Ammon's horn (tissue), 1 donor: ENCODE data around the gene EDRF1.
"Not testable (repeated sequence)": the region's sequence is repeated elsewhere in the genome, so short reads cannot be mapped to it uniquely, and the experiment has no call there.

Experiments used
- DNase-seq: peaks from one replicate; pipeline ENCODE4 v3.0.0-alpha.2; 2016; ENCODE audit warnings: low spot score

EDRF1 gene, protein sequence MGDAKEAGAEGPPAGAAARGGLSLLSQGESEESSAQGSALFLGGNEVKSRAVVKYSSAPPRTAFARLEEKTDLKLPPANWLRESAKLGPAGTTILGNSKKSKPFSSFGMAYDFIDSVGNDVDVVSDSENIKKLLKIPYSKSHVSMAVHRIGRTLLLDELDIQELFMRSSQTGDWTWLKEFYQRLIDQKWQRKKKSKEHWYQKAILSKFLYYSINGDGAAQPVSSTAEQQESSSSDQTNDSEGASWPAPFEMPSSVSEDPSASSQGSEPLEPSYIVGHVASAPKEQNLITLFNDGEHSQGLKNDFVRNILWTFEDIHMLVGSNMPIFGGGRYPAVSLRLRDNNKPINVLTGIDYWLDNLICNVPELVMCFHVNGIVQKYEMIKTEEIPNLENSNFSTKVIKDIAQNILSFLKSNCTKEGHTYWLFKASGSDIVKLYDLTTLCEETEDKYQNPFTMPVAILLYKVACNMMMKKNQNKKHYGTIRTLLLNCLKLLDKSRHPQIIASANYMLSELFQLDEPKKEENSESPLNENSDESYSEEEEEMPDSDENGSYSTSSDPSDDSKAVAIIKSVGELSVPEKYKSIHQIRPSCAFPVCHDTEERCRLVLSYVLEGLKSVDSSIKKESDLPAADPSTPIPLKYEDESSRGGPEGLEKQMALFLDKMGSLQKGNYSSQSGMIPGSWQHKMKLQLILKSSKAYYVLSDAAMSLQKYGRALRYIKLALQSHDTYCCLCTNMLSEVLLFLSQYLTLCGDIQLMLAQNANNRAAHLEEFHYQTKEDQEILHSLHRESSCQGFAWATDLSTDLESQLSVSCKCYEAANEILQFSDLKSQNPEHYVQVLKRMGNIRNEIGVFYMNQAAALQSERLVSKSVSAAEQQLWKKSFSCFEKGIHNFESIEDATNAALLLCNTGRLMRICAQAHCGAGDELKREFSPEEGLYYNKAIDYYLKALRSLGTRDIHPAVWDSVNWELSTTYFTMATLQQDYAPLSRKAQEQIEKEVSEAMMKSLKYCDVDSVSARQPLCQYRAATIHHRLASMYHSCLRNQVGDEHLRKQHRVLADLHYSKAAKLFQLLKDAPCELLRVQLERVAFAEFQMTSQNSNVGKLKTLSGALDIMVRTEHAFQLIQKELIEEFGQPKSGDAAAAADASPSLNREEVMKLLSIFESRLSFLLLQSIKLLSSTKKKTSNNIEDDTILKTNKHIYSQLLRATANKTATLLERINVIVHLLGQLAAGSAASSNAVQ

DNA sequence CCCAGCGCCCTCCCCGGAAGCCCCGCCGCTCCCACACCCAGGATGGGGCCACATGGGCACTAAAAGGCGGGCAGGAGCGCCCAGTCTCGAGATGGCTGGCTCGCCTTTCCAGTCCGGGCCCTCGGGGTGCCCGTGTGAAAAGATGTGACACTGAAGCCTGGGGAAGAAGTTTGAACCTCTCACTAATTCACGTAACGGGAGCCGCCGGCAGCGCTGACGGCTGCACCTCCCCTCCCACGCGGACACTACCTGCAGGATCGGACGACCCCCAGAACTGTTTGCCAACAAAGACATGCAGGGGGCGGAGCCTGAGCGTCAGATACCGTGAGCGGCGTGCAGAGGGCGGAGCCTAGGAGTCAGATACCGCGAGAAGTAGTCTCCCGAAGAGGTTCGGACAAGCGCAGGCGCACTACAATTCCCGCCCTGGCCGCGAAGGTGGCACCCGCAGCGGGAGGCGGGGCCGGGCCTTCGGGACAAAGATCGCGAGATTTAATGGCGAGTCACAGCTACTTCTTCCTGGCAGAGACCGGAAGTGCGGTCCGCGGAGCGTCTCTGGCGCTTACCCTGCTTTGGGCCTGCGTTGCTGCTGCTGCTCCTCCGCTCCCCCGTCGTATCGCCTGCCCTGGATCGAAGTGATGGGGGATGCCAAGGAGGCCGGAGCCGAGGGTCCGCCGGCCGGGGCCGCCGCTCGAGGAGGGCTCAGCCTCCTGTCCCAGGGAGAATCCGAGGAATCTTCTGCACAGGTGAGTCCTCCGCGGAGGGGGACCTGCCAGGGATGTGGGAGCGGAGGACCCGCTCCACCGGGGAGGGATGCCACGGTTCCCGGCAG is at the start of gene EDRF1:
EDRF1 (plus strand) TSS at position 537 of the 829 bp plus-strand sequence; CDS start at position 636, 99 bp downstream.
- DNase-seq = peak; percentile 99

DNA sequence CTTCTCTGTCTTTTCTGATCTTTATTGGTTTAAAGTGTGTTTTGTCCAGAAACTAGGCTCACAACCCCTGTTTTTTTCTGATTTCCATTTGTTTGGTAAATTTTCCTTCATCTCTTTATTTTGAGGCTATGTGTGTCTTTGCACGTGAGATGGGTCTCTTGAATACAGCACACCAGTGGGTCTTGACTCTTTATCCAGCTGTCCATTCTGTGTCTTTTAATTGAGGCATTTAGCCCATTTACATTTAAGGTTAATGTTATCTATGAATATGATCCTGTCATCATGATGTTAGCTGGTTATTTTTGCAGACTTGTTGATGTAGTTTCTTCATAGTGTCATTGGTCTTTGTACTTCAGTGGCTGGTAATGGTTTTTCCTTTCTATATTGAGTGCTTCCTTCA is 46.6 kb upstream of the EDRF1 start:
- no peak for DNase-seq

DNA sequence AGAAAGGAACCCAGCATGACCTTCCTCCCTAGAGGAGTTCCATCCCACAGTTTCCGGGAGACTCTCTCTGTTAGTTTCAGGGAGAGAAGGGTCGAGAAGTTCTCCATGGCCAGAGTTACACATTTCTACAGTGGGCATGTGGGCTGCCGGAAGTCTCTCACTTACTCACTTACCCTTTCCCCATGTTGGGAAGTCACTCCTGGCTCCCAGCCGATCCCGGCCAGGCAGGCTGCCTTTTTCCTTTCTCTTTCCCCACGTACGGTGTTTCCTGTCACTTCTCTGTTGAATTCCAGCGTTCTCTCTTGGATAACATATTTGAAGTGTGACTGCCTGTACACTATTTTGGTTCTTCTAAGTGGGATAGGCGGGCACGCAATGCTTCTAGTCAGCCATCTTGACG is 40.1 kb upstream of the EDRF1 start:
- DNase-seq = no peak

DNA sequence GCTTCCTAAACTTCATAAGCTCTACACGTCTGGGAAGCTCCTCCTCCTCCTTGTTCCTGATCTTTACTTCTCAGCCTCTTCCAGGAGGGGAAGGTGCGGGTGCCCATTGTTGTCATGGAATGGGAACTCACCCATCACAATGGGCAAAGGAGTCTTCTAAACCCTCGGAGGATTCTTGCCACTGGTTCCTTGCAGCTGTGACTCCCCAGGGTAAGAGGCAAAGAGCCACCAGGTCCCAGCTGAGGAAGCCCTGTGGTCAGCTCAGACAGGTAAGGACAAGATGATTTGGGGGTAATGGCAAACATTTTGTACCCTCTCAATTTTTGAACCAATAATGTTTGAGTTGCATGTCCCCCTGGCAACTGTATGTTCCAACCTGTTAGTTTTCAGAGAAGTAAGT is 36.4 kb upstream of the EDRF1 start, which contains the start of gene TEX36:
TEX36 (minus strand) TSS at position 101 of the 400 bp plus-strand sequence. CDS start 174 bp downstream, outside the sequence.
- DNase-seq = no peak

DNA sequence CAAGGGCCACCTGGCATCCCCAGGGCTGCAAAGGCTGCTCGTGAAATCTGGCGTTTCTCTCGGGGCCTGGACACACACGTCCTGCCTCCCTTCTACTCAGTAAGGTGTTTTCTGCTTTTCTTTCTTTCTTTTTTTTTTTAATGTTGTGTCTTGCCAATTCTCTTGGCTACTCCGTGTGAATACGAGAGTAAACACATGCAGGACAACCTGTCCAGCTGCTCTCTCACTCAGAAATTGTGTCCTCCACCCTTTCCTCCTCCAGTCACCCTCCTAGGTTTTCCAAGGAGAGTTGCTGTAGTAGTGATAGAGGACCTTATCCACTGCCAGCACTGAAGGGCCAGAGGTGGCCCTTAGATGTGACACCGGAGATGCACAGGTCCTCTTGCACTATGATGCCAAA is 35.7 kb upstream of the EDRF1 start:
- no peak for DNase-seq

DNA sequence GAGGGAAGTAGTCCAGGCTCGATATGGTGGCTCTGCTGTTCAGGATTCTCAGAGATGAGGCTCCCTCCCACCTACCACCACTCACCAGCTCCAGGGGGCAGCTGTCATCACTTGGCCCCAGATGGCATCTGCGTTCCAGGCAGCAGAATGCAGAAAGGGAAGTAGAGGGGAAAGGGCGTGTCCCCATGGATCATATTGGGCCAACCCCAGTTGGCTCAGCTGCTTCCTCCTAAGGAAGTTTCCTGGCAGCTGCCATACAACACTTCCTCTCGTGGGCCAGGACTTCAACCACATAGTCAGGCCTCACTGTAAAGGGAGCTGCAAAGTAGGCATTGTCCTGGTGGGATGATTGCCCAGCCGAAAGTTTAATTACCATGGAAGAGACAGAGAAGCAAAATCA is 34.9 kb upstream of the EDRF1 start:
- no peak for DNase-seq

DNA sequence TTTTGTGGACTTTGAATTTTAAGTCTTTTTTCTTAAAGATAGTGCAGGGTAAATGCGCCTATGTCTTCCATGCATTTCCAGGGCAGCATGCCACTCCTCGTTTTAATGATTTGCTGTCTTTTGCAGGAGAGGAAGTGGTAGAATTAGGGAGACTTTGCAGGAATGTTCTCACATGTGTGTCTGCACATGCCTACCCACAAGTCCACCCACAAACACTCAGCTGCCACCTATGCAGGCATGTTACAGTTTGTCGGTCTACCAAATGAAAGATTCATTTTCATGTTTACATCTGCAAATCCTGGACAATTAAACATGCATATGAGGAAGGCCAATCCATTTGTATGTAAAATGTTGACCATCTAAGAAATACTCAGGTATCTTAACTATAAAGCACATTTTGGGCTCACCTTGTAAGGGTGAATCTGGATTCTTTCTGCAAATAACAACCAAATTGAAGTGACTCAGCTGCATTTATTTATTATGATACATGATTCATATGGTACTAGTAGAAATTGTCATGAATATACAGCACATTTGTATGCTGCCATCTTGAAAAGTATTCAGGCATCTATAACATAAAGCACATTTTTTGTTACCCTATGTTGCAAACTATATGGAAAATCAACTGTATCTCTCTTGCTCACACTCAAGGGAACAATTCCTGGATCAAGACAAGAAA is 31.9 kb upstream of the EDRF1 start:
- no peak for DNase-seq

DNA sequence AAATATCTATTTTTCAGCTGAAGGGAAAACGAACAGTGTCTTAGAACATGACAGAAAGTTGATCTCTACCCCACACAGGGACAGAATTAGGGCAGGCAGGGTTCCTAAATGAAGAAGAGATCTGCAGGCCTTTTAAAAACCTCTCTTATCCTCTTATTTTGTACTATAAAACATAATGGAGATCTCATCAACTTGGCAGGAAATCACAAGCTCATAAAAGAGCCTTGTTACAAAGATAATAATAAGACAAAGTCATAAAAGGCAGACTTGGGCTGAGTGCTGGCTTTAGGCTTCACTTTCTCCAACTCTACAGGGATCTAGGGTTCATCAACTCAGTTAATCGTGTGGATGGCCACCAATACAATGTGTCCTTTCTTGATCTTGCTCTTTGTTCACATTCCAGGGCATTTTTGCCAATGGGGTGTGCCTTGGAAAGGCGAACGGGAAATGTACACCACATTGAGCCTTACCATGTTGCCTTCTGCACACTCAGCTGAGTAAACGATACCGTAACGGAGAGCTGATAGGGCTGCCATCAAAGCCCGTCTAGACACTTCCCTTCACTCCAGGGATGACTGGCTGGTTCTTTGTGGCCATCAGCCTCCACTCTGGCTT is 29.4 kb upstream of the EDRF1 start:
- no peak for DNase-seq

DNA sequence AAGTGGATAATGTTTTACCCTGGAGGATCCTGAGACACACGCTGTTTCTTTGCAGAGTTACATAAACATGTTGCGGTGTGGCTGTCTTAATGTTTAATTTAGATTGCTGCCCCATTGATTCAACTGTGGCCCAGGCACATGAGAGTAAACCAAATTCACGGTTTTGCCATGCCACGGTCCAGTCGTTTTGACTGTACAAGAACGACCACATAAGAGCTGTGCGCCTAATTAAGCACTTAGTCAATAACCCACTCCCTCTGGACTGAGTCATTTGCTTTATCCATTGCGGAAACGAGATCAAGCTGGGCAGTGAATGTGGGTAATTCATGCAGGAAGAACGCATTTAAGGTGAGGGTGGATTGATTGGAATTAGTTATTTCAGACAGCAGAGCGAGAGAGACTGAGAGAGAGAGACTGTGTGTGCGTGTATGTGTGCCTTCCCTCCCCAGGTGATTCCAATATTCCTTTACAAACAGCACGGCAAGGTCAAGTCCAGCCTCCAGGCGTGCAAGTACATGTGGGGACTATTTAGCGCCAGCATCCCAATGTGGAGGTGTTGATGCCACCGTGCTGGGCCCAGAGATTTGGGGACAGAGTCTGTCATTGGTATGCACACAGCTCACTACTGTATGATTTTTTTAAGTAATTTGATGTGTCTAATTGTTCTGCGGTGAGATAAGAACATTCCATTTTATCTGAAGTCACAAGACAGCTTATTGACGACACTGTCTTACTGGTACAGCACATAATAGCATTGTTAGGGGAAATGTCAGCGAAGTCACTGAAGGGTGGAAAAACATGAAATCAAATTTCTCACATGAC is 28.1 kb upstream of the EDRF1 start:
- no peak for DNase-seq

DNA sequence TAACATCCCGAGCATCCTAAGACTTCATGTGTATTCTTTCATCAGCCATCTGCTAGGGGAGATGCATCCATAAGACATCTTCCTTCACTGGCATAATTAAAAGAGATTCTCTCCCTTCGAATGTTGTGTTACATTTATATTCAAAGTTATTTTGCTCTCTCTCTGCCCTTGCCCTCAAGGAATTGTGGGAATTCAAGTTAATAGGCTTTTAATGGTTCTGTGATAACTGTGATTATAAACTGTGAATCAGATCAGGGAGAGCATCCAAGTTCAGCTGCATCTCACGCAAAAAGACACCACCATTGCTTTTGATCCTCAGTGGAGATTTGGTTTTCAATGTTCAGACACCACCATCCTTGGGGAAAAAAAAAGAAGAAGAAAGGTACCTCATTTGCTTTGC is 27.3 kb upstream of the EDRF1 start:
- DNase-seq = no peak

DNA sequence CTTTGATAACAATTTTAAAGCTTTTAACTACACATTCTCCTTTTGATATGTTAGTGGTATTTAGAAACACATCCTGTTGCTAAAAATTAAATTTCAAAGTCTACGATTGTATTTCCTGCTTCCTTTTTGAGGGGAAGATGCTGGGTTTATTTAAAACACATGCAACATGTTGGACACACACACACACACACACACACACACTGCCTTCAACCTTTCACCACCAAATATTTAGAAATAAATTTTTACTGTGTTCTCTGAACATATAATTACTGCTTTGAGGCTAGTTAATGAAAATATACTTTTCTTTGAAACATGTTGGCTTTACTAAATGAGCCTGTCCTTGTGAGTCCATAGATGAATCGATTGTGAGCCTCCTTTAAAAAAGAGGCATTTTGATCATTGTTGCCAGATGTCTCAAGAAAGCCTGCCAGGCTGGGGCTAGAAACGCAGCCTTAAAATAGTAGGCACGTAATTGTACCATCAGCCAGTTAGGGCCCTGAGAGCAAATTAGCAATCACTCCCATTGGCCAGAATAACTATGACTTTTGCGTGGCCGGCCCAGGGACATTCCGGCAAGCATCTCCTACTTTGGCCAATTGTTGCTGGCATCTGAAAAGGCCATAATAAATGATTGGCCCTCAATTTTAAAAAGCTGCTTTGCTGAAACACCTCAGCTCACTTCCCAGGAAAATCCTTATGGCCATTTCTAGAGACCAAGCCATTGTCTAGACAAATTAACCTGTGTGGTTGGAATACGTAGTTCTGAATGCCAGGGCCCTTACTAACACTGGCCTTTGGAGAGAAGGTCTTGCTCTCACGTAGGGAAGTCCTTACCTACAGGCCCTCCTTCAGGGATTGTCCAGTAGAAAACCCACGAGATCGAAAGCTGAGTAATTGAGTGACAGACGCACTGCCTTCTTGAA is 26.6 kb upstream of the EDRF1 start:
- DNase-seq = no peak

DNA sequence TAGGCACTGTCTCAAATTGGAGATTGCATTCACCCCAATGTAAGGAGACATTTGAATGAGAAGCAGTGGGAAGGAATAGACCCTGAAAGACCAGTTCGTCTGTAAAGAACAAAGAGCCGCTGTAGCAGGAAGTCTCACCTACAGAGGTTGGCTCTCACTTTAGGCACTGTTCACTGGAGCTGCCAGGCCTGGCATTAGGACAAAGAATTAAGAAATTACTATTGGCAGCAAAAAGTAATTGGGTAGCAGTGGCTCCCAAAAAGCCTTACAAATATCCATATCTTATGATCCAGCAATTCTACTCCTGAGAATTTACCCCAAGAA is 26.0 kb upstream of the EDRF1 start:
- DNase-seq = no peak

DNA sequence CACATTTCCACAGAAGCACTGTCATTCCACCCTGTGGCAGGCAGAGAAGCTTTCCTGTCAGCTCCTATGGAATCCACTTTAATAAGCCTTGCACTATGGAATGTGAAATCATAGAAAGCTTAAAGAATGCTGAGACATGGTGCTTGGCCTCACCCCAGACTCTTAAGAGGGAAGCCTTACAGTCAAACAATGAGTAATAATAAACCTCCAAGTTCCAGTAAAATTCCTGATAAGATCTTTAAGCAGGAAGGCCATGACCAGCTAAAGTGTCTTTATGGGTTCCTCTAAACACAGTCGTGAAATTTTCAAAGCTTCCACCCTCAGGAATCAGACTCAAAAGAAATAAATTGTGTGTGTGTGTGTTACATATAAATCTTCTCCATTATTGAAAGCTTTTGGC is 24.6 kb upstream of the EDRF1 start:
- no peak for DNase-seq

DNA sequence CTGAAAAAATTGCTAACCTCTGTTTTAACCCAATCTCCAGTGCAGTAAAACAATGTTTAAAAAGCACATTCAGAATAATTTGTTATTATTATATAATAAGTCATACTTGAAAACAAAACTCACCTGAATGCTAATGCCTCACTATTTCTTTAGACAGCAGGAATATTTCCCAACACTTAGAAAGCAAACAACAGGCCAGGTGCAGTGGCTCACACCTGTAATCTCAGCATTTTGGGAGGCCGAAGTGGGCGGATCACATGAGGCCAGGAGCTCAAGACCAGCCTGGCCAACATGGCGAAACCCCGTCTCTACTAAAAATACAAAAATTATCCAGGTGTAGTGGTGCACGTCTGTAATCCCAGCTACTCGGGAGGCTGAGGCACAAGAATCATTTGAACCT is 22.6 kb upstream of the EDRF1 start:
- not testable (repeated sequence) for DNase-seq

DNA sequence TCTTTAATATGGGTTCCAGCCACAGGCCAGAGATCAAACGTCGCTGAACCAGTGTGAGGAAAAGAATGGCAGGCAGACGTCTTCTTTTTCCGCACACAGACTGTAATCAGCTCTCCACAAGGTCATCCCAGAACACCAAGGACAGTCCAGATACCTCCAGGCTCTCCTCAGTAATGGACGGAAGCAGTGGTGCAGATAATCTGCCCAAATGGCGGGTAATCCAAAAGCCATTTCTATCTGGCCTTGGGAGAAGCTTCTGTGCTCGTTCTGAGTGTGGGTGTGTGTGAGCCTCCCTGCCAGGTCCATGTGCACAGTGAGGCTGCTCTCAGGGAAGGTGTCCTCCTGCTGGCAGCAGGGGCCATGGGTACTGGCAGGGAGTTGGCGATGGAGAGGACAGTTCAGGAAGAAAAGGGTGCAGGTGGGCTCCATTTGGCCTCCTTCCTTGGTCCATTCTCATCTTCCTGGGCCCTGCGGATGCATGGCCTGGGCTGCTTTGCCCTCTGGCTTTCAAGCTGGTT is 21.0 kb upstream of the EDRF1 start:
- DNase-seq = peak; percentile 16

DNA sequence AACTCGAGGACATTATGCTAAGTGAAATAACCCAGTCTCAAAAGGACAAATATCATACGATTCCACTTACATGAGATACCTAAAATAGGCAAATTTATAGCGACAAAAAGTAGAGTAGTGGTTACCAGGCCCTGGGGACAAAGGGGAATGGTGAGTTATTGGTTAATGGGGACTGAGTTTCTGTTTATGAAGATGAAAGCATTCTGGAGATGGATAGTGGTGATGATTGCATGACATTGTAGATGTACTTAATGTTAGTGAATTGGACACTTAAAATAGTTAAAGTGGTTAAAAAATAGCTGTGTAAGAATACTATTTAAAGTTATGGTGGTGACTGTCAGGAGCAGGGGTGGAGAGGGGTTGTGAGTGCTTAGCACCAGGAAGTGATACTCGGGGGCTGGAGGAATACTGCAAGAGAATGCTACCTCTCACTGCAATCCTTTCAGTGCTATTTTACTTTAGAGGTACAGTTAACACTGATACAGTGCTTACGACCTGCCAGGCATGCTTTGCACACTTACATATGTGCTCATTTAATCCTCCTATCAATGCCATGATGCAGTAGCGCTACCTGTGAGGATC is 19.9 kb upstream of the EDRF1 start:
- DNase-seq = no peak

DNA sequence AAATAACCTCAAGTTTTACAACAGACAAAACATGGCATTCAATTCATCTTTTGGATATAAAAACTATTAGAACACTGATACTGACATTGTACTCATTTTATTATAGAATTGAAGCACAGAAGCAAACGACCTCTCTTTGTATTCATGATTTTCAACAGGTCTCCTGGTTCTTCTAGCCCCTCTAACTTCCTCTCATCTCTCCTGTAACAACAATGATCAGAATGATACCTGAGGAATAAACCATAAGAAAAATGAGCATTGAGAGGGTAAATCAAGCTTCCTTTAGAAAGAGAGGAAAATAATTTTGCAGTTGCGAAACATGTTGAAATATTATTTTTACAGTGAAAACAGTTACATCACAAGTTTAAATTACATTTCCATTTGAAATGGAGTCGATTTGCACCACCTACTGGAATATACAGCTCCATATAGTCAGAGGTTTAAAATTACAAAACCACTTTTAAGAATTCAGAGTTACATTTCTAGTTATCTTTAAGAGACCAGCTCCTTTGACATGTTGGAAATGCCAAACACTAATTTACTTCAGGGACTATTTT is 19.1 kb upstream of the EDRF1 start:
- no peak for DNase-seq
